ENCODE measurements around the gene MPC1. TPM values are rescaled to one million over a fixed set of nuclear protein-coding genes. Genes with fewer than 3 reads are reported as not detected.
A peak's percentile ranks its signal among the peaks of the same experiment; 100 is the strongest.
"Not testable (repeated sequence)": the region's sequence is repeated elsewhere in the genome, so short reads cannot be mapped to it uniquely, and the experiment has no call there.

MPC1 gene
- total and polyA plus RNA-seq, 3 experiments from 2014 or later = 36.3 to 62.1 (median 39.3) TPM

GRCh38 chr6:166352923-166353322, 29.8 kb downstream of the MPC1 start:
- Histone ChIP-seq H3K4me1 (ENCODE audit: insufficient read depth, low read length) (no peaks in the 10 kb centered on the region), H3K36me3 (ENCODE audit: insufficient read depth, low read length) (no peaks in the 10 kb centered on the region), H3K27me3 (ENCODE audit: insufficient read depth, low read length, poor library complexity, severe bottlenecking) (peaks cover 6% of the 10 kb centered on the region), H3K9me3 (ENCODE audit: low read length) (peaks cover 5% of the 10 kb centered on the region), H3K4me3 (ENCODE audit: low read length) (no peak overlapping the region), H3K27ac (ENCODE audit: low read depth, low read length) (no peak overlapping the region)
- Mint-ChIP-seq H3K9me3 (peaks cover 11 to 25% (median 17%) of the 10 kb centered on the region in 5 donors), H3K4me1 (no peaks in the 10 kb centered on the region), H3K4me3 (no peak overlapping the region), H3K27ac (no peak overlapping the region), H3K36me3 (peaks cover 0 to 19% (median 3%) of the 10 kb centered on the region in 3 donors), H3K27me3 (peaks cover 24 to 31% of the 10 kb centered on the region in 2 donors)
- POLR2A ChIA-PET = no interaction called here
- CTCF ChIA-PET = no interaction called here
- DNase-seq = no peak

GRCh38 chr6:166351715-166352285, 30.9 kb downstream of the MPC1 start:
- H3K27me3 ChIP-seq (ENCODE audit: insufficient read depth, low read length, poor library complexity, severe bottlenecking) = peaks cover 6% of the 10 kb centered on the region
- H3K27me3 Mint-ChIP-seq = peaks cover 23 to 28% of the 10 kb centered on the region in 2 donors
- H3K27ac Mint-ChIP-seq = no peak overlapping the region
- H3K4me1 ChIP-seq (ENCODE audit: insufficient read depth, low read length) = no peaks in the 10 kb centered on the region
- no peaks in the 10 kb centered on the region for H3K36me3 ChIP-seq (ENCODE audit: insufficient read depth, low read length)
- peaks cover 5% of the 10 kb centered on the region for H3K9me3 ChIP-seq (ENCODE audit: low read length)
- POLR2A ChIA-PET = no interaction called here
- no peak overlapping the region for H3K4me3 ChIP-seq (ENCODE audit: low read length)
- no peak overlapping the region for H3K4me3 Mint-ChIP-seq
- peaks cover 11 to 25% (median 17%) of the 10 kb centered on the region in 5 donors for H3K9me3 Mint-ChIP-seq
- H3K36me3 Mint-ChIP-seq = peaks cover 0 to 16% (median 3%) of the 10 kb centered on the region in 3 donors
- no peaks in the 10 kb centered on the region for H3K4me1 Mint-ChIP-seq
- DNase-seq = no peak
- CTCF ChIA-PET = interaction anchor here (0.7 kb wide), 1 partner anchor 39 kb away, joined by 3 read pairs; no protein-coding TSS in a partner anchor
- H3K27ac ChIP-seq (ENCODE audit: low read depth, low read length) = no peak overlapping the region

DNA sequence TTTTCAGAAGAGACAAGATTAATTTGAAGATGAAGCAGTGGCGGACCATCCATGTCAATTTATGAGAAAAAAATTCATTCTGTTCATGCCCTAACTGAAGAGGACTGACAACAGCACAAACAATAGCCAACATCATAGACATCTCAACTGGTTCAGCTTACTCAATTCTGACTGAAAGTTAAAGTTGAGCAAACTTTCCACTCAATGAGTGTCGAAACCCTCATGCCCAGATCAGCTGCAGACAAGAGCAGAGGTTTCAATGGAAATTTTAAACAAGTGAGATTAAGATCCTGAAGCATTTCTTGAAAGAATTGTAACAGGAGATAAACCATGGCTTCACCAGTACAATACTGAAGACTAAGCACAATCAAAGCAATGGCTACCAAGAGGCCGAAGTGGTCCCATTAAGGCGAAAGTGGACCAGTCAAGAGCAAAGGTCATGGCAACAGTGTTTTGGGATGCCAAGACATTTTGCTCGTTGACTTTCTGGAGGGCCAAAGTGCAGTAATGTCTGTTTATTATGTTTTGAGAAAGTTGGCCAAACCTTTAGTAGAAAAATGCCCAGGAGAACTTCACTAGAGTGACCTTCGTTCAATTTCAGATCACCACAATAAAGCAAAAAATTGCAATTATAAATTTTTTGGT, 34.3 kb downstream of the MPC1 start:
- peaks cover 5% of the 10 kb centered on the region for H3K9me3 ChIP-seq (ENCODE audit: low read length)
- CTCF ChIA-PET = no interaction called here
- no peak overlapping the region for H3K27ac Mint-ChIP-seq
- peaks cover under 1 to 2% (median under 1%) of the 10 kb centered on the region in 3 donors for H3K4me1 Mint-ChIP-seq
- POLR2A ChIA-PET = no interaction called here
- peaks cover 0 to 16% (median 3%) of the 10 kb centered on the region in 3 donors for H3K36me3 Mint-ChIP-seq
- no peak overlapping the region for H3K4me3 ChIP-seq (ENCODE audit: low read length)
- H3K4me3 Mint-ChIP-seq = no peak overlapping the region
- H3K27me3 Mint-ChIP-seq = peaks cover 9 to 14% of the 10 kb centered on the region in 2 donors
- H3K27me3 ChIP-seq (ENCODE audit: insufficient read depth, low read length, poor library complexity, severe bottlenecking) = no peaks in the 10 kb centered on the region
- DNase-seq = no peak
- peaks cover under 1% of the 10 kb centered on the region for H3K4me1 ChIP-seq (ENCODE audit: insufficient read depth, low read length)
- no peak overlapping the region for H3K27ac ChIP-seq (ENCODE audit: low read depth, low read length)
- H3K9me3 Mint-ChIP-seq = peaks cover 11 to 25% (median 17%) of the 10 kb centered on the region in 5 donors
- H3K36me3 ChIP-seq (ENCODE audit: insufficient read depth, low read length) = no peaks in the 10 kb centered on the region

GRCh38 chr6:166346965-166347364, 35.8 kb downstream of the MPC1 start:
- H3K27ac Mint-ChIP-seq = no peak overlapping the region
- Histone ChIP-seq H3K27ac (ENCODE audit: low read depth, low read length) (no peak overlapping the region), H3K4me3 (ENCODE audit: low read length) (no peak overlapping the region), H3K4me1 (ENCODE audit: insufficient read depth, low read length) (peaks cover 7% of the 10 kb centered on the region), H3K36me3 (ENCODE audit: insufficient read depth, low read length) (no peaks in the 10 kb centered on the region), H3K27me3 (ENCODE audit: insufficient read depth, low read length, poor library complexity, severe bottlenecking) (no peaks in the 10 kb centered on the region), H3K9me3 (ENCODE audit: low read length) (peaks cover 3% of the 10 kb centered on the region)
- peaks cover 3 to 13% (median 4%) of the 10 kb centered on the region in 3 donors for H3K36me3 Mint-ChIP-seq
- H3K4me1 Mint-ChIP-seq = peaks cover 3 to 8% (median 8%) of the 10 kb centered on the region in 3 donors
- H3K27me3 Mint-ChIP-seq = peaks cover 4 to 8% of the 10 kb centered on the region in 2 donors
- no peak for DNase-seq
- POLR2A ChIA-PET = no interaction called here
- H3K9me3 Mint-ChIP-seq = peaks cover 11 to 25% (median 17%) of the 10 kb centered on the region in 5 donors
- CTCF ChIA-PET = interaction anchor here (1.3 kb wide), 1 partner anchor 37 kb away, joined by 4 read pairs; no protein-coding TSS in a partner anchor
- H3K4me3 Mint-ChIP-seq = peak overlapping the region in 1 of 7 donors; percentile 16

DNA sequence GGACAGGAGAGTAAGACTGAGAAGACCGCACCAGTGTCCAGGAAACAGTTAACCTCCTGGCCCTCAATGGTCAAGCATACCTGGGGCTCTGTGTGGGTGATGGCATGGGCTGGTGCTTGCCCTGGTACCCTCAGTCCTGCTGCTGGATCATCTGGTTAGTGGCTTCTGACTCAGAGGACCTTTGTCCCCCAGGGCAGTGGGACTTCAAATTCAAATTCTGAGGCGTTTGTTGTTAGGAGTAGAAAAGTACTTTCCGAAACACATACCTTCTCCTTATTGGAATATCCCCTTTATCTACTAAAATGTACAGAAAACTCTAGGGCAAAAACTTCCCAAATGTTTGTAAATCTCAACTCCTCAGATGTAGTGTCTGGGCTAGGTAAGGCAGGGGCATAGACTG, 36.3 kb downstream of the MPC1 start:
- peaks cover 8 to 13% (median 13%) of the 10 kb centered on the region in 3 donors for H3K4me1 Mint-ChIP-seq
- POLR2A ChIA-PET = no interaction called here
- H3K27ac Mint-ChIP-seq = no peak overlapping the region
- Histone ChIP-seq H3K4me1 (ENCODE audit: insufficient read depth, low read length) (peaks cover 9% of the 10 kb centered on the region), H3K36me3 (ENCODE audit: insufficient read depth, low read length) (no peaks in the 10 kb centered on the region), H3K27ac (ENCODE audit: low read depth, low read length) (no peak overlapping the region), H3K27me3 (ENCODE audit: insufficient read depth, low read length, poor library complexity, severe bottlenecking) (no peaks in the 10 kb centered on the region), H3K4me3 (ENCODE audit: low read length) (no peak overlapping the region), H3K9me3 (ENCODE audit: low read length) (no peaks in the 10 kb centered on the region)
- peak overlapping the region in 1 of 7 donors; percentile 16 for H3K4me3 Mint-ChIP-seq
- H3K27me3 Mint-ChIP-seq = peaks cover 3 to 7% of the 10 kb centered on the region in 2 donors
- H3K36me3 Mint-ChIP-seq = peaks cover 3 to 8% (median 6%) of the 10 kb centered on the region in 3 donors
- H3K9me3 Mint-ChIP-seq = peaks cover 7 to 20% (median 13%) of the 10 kb centered on the region in 5 donors
- CTCF ChIA-PET = interaction anchor here (1.3 kb wide), 1 partner anchor 36 kb away, joined by 4 read pairs; no protein-coding TSS in a partner anchor
- no peak for DNase-seq

- H3K9me3 ChIP-seq (ENCODE audit: low read length); H3K36me3 Mint-ChIP-seq; DNase-seq; H3K36me3 ChIP-seq (ENCODE audit: insufficient read depth, low read length); H3K27me3 ChIP-seq (ENCODE audit: insufficient read depth, low read length, poor library complexity, severe bottlenecking); H3K4me3 ChIP-seq (ENCODE audit: low read length); H3K27ac ChIP-seq (ENCODE audit: low read depth, low read length); CTCF ChIA-PET; POLR2A ChIA-PET; H3K27me3 Mint-ChIP-seq: not testable (repeated sequence)
- Mint-ChIP-seq H3K9me3 (peaks cover 5 to 15% (median 9%) of the 10 kb centered on the region in 5 donors), H3K27ac (peak overlapping the region in 1 of 8 donors; percentile 13), H3K4me1 (peaks cover 10 to 16% (median 14%) of the 10 kb centered on the region in 3 donors), H3K4me3 (peak overlapping the region in 2 of 7 donors; percentile 4 to 63)
- H3K4me1 ChIP-seq (ENCODE audit: insufficient read depth, low read length) = peaks cover 16% of the 10 kb centered on the region
Observed at GRCh38 chr6:166345672-166346071, 37.1 kb downstream of the MPC1 start.

DNA sequence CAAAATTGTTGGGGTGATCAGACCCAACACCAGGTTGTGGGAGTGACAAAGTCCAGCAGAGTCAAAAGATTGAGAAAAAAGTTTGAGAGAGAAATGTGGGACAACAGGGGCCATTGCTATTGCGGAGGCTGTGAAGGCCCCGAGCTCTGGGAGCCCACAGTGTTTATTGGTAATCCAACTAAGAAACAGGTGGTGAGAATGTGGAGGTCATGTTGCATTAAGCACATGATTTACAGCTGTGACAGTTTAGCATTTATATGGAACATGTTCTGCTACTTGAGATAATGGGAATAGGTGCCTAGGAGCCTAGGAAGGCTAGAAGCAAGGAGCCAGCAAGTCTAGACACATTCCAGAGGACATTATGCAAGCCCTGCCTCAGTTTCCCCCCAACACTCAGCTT, 37.8 kb downstream of the MPC1 start:
- H3K9me3 ChIP-seq (ENCODE audit: low read length); H3K36me3 ChIP-seq (ENCODE audit: insufficient read depth, low read length); POLR2A ChIA-PET; H3K27me3 Mint-ChIP-seq; H3K36me3 Mint-ChIP-seq; H3K4me3 ChIP-seq (ENCODE audit: low read length); DNase-seq; H3K9me3 Mint-ChIP-seq; H3K27ac ChIP-seq (ENCODE audit: low read depth, low read length); H3K27me3 ChIP-seq (ENCODE audit: insufficient read depth, low read length, poor library complexity, severe bottlenecking): not testable (repeated sequence)
- H3K4me1 ChIP-seq (ENCODE audit: insufficient read depth, low read length) = peaks cover 23% of the 10 kb centered on the region
- peaks cover 10 to 16% (median 14%) of the 10 kb centered on the region in 3 donors for H3K4me1 Mint-ChIP-seq
- peak overlapping the region in 1 of 8 donors; percentile 12 for H3K27ac Mint-ChIP-seq
- CTCF ChIA-PET = interaction anchor here (1.7 kb wide), 1 partner anchor 36 kb away, joined by 8 read pairs; no protein-coding TSS in a partner anchor
- H3K4me3 Mint-ChIP-seq = peak overlapping the region in 2 of 7 donors; percentile 42 to 76

DNA sequence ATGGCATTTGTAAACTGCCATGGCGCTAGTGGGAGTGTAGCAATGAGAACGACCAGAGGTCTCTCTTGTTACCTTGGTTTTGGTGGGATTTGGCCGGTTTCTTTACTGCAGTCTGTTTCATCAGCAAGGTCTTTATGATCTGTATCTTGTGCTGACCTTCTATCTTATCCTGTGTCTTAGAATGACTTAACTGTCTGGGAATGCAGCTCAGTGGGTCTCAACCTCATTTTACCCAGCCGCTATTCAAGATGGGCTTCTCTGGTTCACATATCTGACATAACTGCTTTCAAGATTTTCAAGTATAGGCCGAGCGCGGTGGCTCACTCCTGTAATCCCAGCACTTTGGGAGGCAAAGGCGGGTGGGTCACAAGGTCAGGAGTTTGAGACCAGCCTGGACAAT, 38.5 kb downstream of the MPC1 start:
- ChIA-PET POLR2A (interaction anchor here (0.6 kb wide), 1 partner anchor 37 kb away, joined by 6 read pairs; no protein-coding TSS in a partner anchor), CTCF (interaction anchor here (1.7 kb wide), 1 partner anchor 37 kb away, joined by 8 read pairs; no protein-coding TSS in a partner anchor)
- Histone ChIP-seq H3K4me3 (ENCODE audit: low read length) (no peak overlapping the region), H3K36me3 (ENCODE audit: insufficient read depth, low read length) (no peaks in the 10 kb centered on the region), H3K27me3 (ENCODE audit: insufficient read depth, low read length, poor library complexity, severe bottlenecking) (no peaks in the 10 kb centered on the region), H3K27ac (ENCODE audit: low read depth, low read length) (no peak overlapping the region), H3K9me3 (ENCODE audit: low read length) (no peaks in the 10 kb centered on the region), H3K4me1 (ENCODE audit: insufficient read depth, low read length) (peaks cover 30% of the 10 kb centered on the region)
- H3K36me3 Mint-ChIP-seq = peaks cover 0 to 6% (median 0%) of the 10 kb centered on the region in 3 donors
- peaks cover 10 to 16% (median 14%) of the 10 kb centered on the region in 3 donors for H3K4me1 Mint-ChIP-seq
- peaks cover 0 to 5% (median 3%) of the 10 kb centered on the region in 5 donors for H3K9me3 Mint-ChIP-seq
- peak overlapping the region in 3 of 7 donors; percentile 59 to 76 (median 62) for H3K4me3 Mint-ChIP-seq
- H3K27me3 Mint-ChIP-seq = peaks cover 0 to 3% of the 10 kb centered on the region in 2 donors
- no peak for DNase-seq
- H3K27ac Mint-ChIP-seq = no peak overlapping the region
